ENCODE measurements around the gene NFILZ. TPM values are rescaled to one million over a fixed set of nuclear protein-coding genes. Genes with fewer than 3 reads are reported as not detected.

NFILZ gene
- total RNA-seq, 1 experiment from 2014 or later: not detected

GRCh38 chr19:8589177-8589714 is 41.2 kb upstream of the NFILZ start:
- Histone ChIP-seq H3K27me3 (ENCODE audit: low read length) (peaks cover 21% of the 10 kb centered on the region), H3K36me3 (ENCODE audit: low read depth, low read length) (no peaks in the 10 kb centered on the region), H3K4me1 (ENCODE audit: insufficient read depth, low read length) (no peaks in the 10 kb centered on the region), H3K27ac (ENCODE audit: low read length) (no peak overlapping the region), H3K9ac (ENCODE audit: low read length) (no peak overlapping the region), H3K9me2 (replicated peaks; ENCODE audit: low read length) (no peaks in the 10 kb centered on the region), H3K4me3 (ENCODE audit: low read length) (no peak overlapping the region), H2AFZ (ENCODE audit: low read length) (no peak overlapping the region), H4K20me1 (ENCODE audit: low read length) (no peaks in the 10 kb centered on the region), H3F3A (ENCODE audit: low read length, unreplicated experiment) (no peaks in the 10 kb centered on the region), H3K9me3 (ENCODE audit: low read length) (0 out of 2 replicates have a peak, but pooled peaks cover 7% of the 10 kb centered on the region), H3K4me2 (ENCODE audit: low read length) (no peak overlapping the region), H3K79me2 (ENCODE audit: low read length) (no peaks in the 10 kb centered on the region)
- BruUV-seq (replicated peaks): no TSS peak
- DNase-seq (no peak), ATAC-seq (no peak)
- intact Hi-C loops (cut with micrococcal nuclease): loop anchor here (10.0 kb wide), 1 partner anchor 234 kb away; no protein-coding TSS in a partner anchor
- TF ChIP-seq EZH2 (IDR thresholded peaks at IDR 0.05; ENCODE audit: low read length, unreplicated experiment) (no peak), EZH2phosphoT487 (IDR thresholded peaks at IDR 0.05; ENCODE audit: borderline replicate concordance, low read length) (no peak)
- TF ChIP-seq, protein P1, sequence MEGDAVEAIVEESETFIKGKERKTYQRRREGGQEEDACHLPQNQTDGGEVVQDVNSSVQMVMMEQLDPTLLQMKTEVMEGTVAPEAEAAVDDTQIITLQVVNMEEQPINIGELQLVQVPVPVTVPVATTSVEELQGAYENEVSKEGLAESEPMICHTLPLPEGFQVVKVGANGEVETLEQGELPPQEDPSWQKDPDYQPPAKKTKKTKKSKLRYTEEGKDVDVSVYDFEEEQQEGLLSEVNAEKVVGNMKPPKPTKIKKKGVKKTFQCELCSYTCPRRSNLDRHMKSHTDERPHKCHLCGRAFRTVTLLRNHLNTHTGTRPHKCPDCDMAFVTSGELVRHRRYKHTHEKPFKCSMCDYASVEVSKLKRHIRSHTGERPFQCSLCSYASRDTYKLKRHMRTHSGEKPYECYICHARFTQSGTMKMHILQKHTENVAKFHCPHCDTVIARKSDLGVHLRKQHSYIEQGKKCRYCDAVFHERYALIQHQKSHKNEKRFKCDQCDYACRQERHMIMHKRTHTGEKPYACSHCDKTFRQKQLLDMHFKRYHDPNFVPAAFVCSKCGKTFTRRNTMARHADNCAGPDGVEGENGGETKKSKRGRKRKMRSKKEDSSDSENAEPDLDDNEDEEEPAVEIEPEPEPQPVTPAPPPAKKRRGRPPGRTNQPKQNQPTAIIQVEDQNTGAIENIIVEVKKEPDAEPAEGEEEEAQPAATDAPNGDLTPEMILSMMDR (conservative IDR thresholded peaks at IDR 0.05; ENCODE audit: low read depth, low read length): no peak
- ChIA-PET POLR2A (ENCODE audit: unreplicated experiment) (no interaction called here), CTCF (interaction anchor here (0.6 kb wide), 2 partner anchors 8 to 498 kb away, joined by 3 to 4 read pairs; no protein-coding TSS in a partner anchor)

DNA sequence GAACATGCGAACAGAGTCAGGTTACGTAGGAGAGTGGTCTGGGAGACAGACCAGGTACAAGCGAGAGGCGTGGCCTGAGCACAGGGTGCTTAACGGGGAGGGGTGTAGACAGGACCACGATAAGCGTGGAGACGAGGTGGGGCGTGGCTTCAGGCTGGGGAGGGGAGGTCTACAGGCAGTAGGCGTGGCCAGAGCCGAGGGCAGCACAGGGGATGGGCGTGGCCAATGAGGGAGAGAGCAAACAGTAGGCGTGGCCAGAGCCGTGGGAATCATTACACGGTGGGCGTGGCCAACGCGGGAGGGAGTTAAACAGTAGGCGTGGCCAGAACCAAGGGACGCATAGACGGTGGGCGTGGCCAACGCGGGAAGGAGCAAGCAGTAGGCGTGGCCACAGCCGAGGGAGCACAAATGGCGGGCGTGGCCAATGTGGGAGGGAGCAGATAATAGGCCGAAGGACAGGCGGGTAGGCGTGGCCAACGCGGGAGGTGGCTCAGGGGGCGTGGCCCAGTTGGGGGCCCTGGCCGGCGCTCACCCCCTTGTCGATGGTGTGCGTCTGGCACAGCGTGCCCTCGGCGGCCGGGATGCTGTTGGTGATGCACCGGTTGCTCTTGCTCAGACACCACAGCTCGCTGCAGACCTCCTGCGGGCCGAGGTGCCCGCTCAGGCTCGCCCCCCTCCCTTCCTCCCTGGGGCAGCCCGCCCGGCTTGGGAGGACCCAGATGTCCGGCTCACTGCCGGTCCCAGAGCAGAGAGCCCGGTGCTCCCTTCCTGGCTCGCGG is 38.0 kb upstream of the NFILZ start:
- ChIA-PET POLR2A (ENCODE audit: unreplicated experiment) (no interaction called here), CTCF (no interaction called here)
- TF ChIP-seq EZH2 (IDR thresholded peaks at IDR 0.05; ENCODE audit: low read length, unreplicated experiment) (no peak), EZH2phosphoT487 (IDR thresholded peaks at IDR 0.05; ENCODE audit: borderline replicate concordance, low read length) (no peak)
- TF ChIP-seq, protein P1 (conservative IDR thresholded peaks at IDR 0.05; ENCODE audit: low read depth, low read length): no peak
- Histone ChIP-seq H3F3A (ENCODE audit: low read length, unreplicated experiment) (no peaks in the 10 kb centered on the region), H3K27me3 (ENCODE audit: low read length) (peaks cover 43% of the 10 kb centered on the region), H3K9ac (ENCODE audit: low read length) (no peak overlapping the region), H3K79me2 (ENCODE audit: low read length) (no peaks in the 10 kb centered on the region), H4K20me1 (ENCODE audit: low read length) (no peaks in the 10 kb centered on the region), H3K36me3 (ENCODE audit: low read depth, low read length) (no peaks in the 10 kb centered on the region), H3K4me3 (ENCODE audit: low read length) (no peak overlapping the region), H3K9me3 (ENCODE audit: low read length) (0 out of 2 replicates have a peak, but pooled peaks cover 8% of the 10 kb centered on the region), H3K4me2 (ENCODE audit: low read length) (no peak overlapping the region), H3K4me1 (ENCODE audit: insufficient read depth, low read length) (no peaks in the 10 kb centered on the region), H3K9me2 (replicated peaks; ENCODE audit: low read length) (no peaks in the 10 kb centered on the region), H3K27ac (ENCODE audit: low read length) (no peak overlapping the region), H2AFZ (ENCODE audit: low read length) (no peak overlapping the region)
- no peak; the same call in 1 of the 2 replicates for ATAC-seq
- BruUV-seq (replicated peaks): no TSS peak
- DNase-seq: peak; percentile 33
- intact Hi-C loops (cut with micrococcal nuclease): no loop called here

DNA sequence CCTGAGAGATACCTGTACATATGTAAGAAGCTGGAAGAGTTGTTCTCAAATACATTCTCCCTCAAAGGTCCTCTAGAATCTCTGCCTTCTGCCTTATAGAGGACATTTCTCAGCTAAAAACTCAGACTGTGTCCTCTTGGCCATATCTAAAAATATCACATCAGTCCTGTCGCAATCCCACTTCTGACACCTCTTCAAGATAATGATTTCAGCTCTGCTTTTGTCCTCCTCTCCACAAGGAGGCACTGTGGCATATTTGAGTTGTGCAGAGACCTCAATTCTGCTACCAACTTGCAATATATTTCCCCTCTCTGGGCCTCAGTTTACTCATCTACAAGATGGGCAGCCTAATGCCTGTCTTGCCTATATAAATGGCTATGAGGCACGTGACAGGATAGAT is 36.5 kb upstream of the NFILZ start:
- Histone ChIP-seq H3K27ac (ENCODE audit: low read length) (no peak overlapping the region), H3K9ac (ENCODE audit: low read length) (no peak overlapping the region), H3K27me3 (ENCODE audit: low read length) (peaks cover 46% of the 10 kb centered on the region), H3K9me3 (ENCODE audit: low read length) (0 out of 2 replicates have a peak, but pooled peaks cover 8% of the 10 kb centered on the region), H4K20me1 (ENCODE audit: low read length) (no peaks in the 10 kb centered on the region), H3K36me3 (ENCODE audit: low read depth, low read length) (no peaks in the 10 kb centered on the region), H3K79me2 (ENCODE audit: low read length) (no peaks in the 10 kb centered on the region), H2AFZ (ENCODE audit: low read length) (no peak overlapping the region), H3K9me2 (replicated peaks; ENCODE audit: low read length) (no peaks in the 10 kb centered on the region), H3K4me3 (ENCODE audit: low read length) (no peak overlapping the region), H3F3A (ENCODE audit: low read length, unreplicated experiment) (no peaks in the 10 kb centered on the region), H3K4me1 (ENCODE audit: insufficient read depth, low read length) (no peaks in the 10 kb centered on the region), H3K4me2 (ENCODE audit: low read length) (no peak overlapping the region)
- CTCF ChIA-PET: interaction anchor here (1.0 kb wide), 1 partner anchor 13 kb away, joined by 4 read pairs; no protein-coding TSS in a partner anchor
- BruUV-seq (replicated peaks): no TSS peak
- intact Hi-C loops (cut with micrococcal nuclease): no loop called here
- POLR2A ChIA-PET (ENCODE audit: unreplicated experiment): no interaction called here
- DNase-seq: no peak
- TF ChIP-seq, protein P1 (conservative IDR thresholded peaks at IDR 0.05; ENCODE audit: low read depth, low read length): peak; percentile 50
- TF ChIP-seq EZH2phosphoT487 (IDR thresholded peaks at IDR 0.05; ENCODE audit: borderline replicate concordance, low read length): no peak
- no peak for ATAC-seq

All from PC-3 (cell line).